Prostate gland (tissue), 2 donors: Measurements from ENCODE around the gene POLR3K. TPM values are rescaled to one million over a fixed set of nuclear protein-coding genes. Genes with fewer than 3 reads are reported as not detected.

Experiments
- DNase-seq: peaks from one replicate; pipeline ENCODE4 v3.0.0-alpha.2; 2019; ENCODE audit warnings: low spot score
- H3K27ac ChIP-seq, 2 donors: fragments of 200-600 bp; sonication (generic); 2 replicates each; pipeline ENCODE4 v1.5.1; 2017 to 2019
- H3K27me3 ChIP-seq: fragments of 200-600 bp; sonication (generic); replicated peaks from 2 replicates; pipeline ENCODE4 v1.5.1; 2019; ENCODE audit not compliant: insufficient read depth
- H3K36me3 ChIP-seq, 2 donors: fragments of 200-600 bp; sonication (generic); 1 replicate in 1 of 2; 2 replicates in 1 of 2; pipeline versions ENCODE4 v1.5.1 to v1.8.1; 2017 to 2019
- H3K4me1 ChIP-seq: fragments of 200-600 bp; sonication (generic); replicated peaks from 2 replicates; pipeline ENCODE4 v1.5.1; 2019
- H3K4me3 ChIP-seq, 2 donors: fragments of 200-600 bp; sonication (generic); 2 replicates each; pipeline ENCODE4 v1.5.1; 2017 to 2019
- H3K9me3 ChIP-seq: fragments of 200-600 bp; sonication (generic); 2 replicates; pipeline ENCODE4 v1.5.1; 2017
- CTCF ChIP-seq, 4 experiments: fragments of 200-600 bp in 2 of 4; fragments of 450-650 bp in 2 of 4; sonication (generic) in 2 of 4; IDR thresholded peaks; 1 replicate in 3 of 4; 2 replicates in 1 of 4; pipeline ENCODE4 v1.5.1; 2016 to 2019; ENCODE audit warnings: antibody characterized with exemption in 4 of 4, mild to moderate bottlenecking in 2 of 4, moderate library complexity in 2 of 4
- POLR2A ChIP-seq: fragments of 450-650 bp; IDR thresholded peaks from one replicate; pipeline ENCODE4 v1.6.1; 2016; ENCODE audit warnings: antibody characterized with exemption, mild to moderate bottlenecking
- POLR2AphosphoS5 ChIP-seq: sonication (generic); formaldehyde crosslinking; IDR thresholded peaks from one replicate; pipeline ENCODE4 v1.6.1; 2017; ENCODE audit warnings: antibody characterized with exemption
- WGBS: methylation state at CpG from one replicate; pipeline ENCODE4 v1.1.5; 2018; 5-methylcytosine and 5-hydroxymethylcytosine counted together
- intact Hi-C: fragments of 100-400 bp; cut with DNase I; formaldehyde crosslinking; loops from one replicate; pipeline ENCODE4 v1.14.2; 2022
- total RNA-seq, 2 donors: library from RNA; depleted of rRNA; stranded (reverse); fragments of >200 nt; gene quantifications; one replicate each; pipeline ENCODE4 v1.1.0, GENCODE V29; 2016

Gene POLR3K
- total RNA-seq, 2 donors from 2014 or later, result 6.2 to 6.8 TPM

DNA sequence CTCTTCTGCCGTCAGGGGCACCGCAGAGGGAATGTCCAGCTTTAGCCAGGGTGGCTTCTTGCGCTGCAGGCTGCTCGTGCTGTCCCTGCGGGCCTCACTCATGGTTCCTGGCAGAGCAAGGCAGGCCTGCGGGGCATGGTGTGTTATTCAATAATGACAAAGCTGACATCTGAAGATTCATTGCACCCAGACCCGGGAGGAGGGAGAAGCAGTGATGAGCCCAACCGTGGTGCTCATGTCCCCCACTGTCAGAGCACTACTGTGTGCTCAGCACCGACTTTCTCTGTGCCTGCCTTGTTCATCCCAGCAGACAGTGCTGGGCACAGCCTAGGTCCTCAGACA, 11.5 kb upstream of the POLR3K start:
- WGBS, result 81% methylated on average over 9 of the region's 9 CpGs
- H3K36me3 ChIP-seq, result peaks cover 4 to 38% of the 10 kb centered on the region in 2 donors
- TF ChIP-seq POLR2A, result no peak
- TF ChIP-seq CTCF (IDR thresholded peaks at IDR 0.05), result no peak
- no peak for TF ChIP-seq POLR2AphosphoS5
- peaks cover 3% of the 10 kb centered on the region for H3K4me1 ChIP-seq
- H3K27ac ChIP-seq, result no peak overlapping the region
- no peaks in the 10 kb centered on the region for H3K27me3 ChIP-seq
- no peak overlapping the region for H3K4me3 ChIP-seq
- DNase-seq, result no peak
- intact Hi-C loops, result loop anchor here (2.0 kb wide), 1 partner anchor 32 kb away; no protein-coding TSS in a partner anchor
- no peaks in the 10 kb centered on the region for H3K9me3 ChIP-seq

DNA sequence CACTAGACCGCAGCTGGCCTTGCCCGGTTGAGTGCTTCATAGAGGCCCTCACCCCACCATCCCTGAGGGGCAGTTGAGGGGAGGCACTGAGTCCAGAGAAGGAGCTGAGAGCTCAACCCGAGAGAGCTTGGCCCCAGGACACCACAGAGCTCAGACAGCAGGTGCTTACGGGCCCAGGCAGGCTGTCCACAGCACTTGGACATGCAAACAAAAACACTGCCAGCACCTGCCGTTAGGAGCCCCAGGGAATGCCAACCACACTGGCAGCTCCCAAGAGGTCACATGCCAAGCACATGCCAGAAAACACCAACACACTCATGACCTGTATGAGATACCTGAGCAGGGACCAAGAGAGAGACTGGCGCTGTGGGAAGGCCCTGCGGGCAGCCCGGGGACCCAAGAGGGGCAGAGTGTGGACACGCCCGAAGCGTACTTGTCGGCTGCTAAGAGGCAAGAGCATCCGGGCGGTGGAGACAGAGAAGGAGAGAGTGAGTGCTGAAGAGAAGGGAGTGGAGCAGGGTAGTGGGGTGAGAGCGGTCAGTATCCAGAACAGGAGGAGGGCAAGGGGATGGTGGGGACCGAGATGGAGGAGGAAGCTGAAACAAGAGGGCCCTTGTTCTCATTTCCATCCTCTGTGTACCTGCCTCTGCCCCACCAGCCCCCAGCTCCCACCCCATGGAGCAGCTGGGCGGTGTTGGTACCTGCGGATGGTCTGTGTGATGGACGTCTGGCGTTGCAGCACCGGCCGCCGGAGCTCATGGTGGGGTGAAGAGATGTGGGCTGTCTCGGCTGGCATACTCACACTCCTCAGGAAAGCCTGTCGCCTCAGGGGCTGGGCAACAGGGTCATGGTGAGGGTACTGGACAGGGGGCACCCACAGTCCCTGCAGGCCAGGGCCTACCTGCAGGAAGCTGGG, 10.8 kb upstream of the POLR3K start:
- no peak overlapping the region for H3K4me3 ChIP-seq
- H3K36me3 ChIP-seq, result peaks cover 4 to 45% of the 10 kb centered on the region in 2 donors
- no peak overlapping the region for H3K27ac ChIP-seq
- DNase-seq, result no peak
- WGBS, result 82% methylated on average over 20 of the region's 25 CpGs
- peaks cover 3% of the 10 kb centered on the region for H3K4me1 ChIP-seq
- intact Hi-C loops, result loop anchor here (2.0 kb wide), 1 partner anchor 33 kb away; no protein-coding TSS in a partner anchor
- no peaks in the 10 kb centered on the region for H3K9me3 ChIP-seq
- TF ChIP-seq CTCF (IDR thresholded peaks at IDR 0.05) (no peak), POLR2A (no peak), POLR2AphosphoS5 (no peak)
- no peaks in the 10 kb centered on the region for H3K27me3 ChIP-seq

GRCh38 chr16:63466-63865, 10.1 kb upstream of the POLR3K start:
- DNase-seq, result no peak
- intact Hi-C loops, result no loop called here
- Histone ChIP-seq H3K27me3 (no peaks in the 10 kb centered on the region), H3K4me1 (peaks cover 3% of the 10 kb centered on the region), H3K4me3 (no peak overlapping the region), H3K36me3 (peaks cover 4 to 51% of the 10 kb centered on the region in 2 donors), H3K9me3 (no peaks in the 10 kb centered on the region), H3K27ac (no peak overlapping the region)
- WGBS, result 95% methylated on average over 16 of the region's 16 CpGs
- TF ChIP-seq POLR2A, result no peak
- TF ChIP-seq CTCF (IDR thresholded peaks at IDR 0.05), result no peak
- TF ChIP-seq POLR2AphosphoS5, result no peak

DNA sequence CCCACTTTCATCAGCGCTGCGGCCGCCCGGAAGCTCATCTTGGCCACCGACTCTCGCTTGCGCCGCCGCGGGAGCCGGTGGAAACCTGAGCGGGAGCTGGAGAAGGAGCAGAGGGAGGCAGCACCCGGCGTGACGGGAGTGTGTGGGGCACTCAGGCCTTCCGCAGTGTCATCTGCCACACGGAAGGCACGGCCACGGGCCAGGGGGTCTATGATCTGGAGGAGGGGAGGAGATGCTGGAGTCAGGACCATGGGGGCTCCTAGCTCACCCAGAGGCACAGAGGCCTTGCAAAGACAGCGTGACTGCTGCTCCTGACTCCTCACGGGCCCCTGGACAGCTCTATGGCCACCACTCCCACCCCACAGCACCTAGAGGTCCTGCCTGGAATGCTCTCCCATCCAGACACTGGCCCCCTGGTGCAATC, 9.6 kb upstream of the POLR3K start:
- no peak for DNase-seq
- TF ChIP-seq POLR2AphosphoS5 (no peak), CTCF (IDR thresholded peaks at IDR 0.05) (no peak)
- Histone ChIP-seq H3K4me1 (peaks cover 3% of the 10 kb centered on the region), H3K9me3 (no peaks in the 10 kb centered on the region), H3K27me3 (no peaks in the 10 kb centered on the region), H3K4me3 (no peak overlapping the region), H3K36me3 (peaks cover 4 to 56% of the 10 kb centered on the region in 2 donors), H3K27ac (no peak overlapping the region)
- intact Hi-C loops, result no loop called here
- 94% methylated on average over 21 of the region's 21 CpGs for WGBS
